Neural progenitor cell (in vitro differentiated cells): ENCODE results near the gene ENPP6. TPM values are rescaled to one million over a fixed set of nuclear protein-coding genes. Genes with fewer than 3 reads are reported as not detected.

ENCODE experiments used
- DNase-seq: peaks from one replicate; pipeline ENCODE4 v3.0.0-alpha.2; 2016; ENCODE audit warnings: low spot score
- H2AFZ ChIP-seq: fragments of 200-600 bp; sonication (generic); replicated peaks from 2 replicates; pipeline ENCODE4 v1.6.1; 2016; ENCODE audit warnings: antibody characterized with exemption
- H3F3A ChIP-seq: fragments of 200-600 bp; sonication (generic); 2 replicates; pipeline ENCODE4 v1.6.1; 2016; ENCODE audit warnings: antibody characterized with exemption, low read depth
- H3K27ac ChIP-seq: fragments of 200-600 bp; sonication (generic); 2 replicates; pipeline ENCODE4 v1.5.1; 2016; ENCODE audit warnings: mild to moderate bottlenecking
- H3K27me3 ChIP-seq: fragments of 200-600 bp; sonication (generic); 2 replicates; pipeline ENCODE4 v1.6.1; 2016; ENCODE audit warnings: mild to moderate bottlenecking, moderate library complexity
- H3K36me3 ChIP-seq: fragments of 200-600 bp; sonication (generic); 2 replicates; pipeline ENCODE4 v1.5.1; 2016
- H3K4me1 ChIP-seq: fragments of 200-600 bp; sonication (generic); 2 replicates; pipeline ENCODE4 v1.6.1; 2016; ENCODE audit warnings: mixed run types
- H3K4me2 ChIP-seq: fragments of 200-600 bp; sonication (generic); 2 replicates; pipeline ENCODE4 v1.6.1; 2016
- H3K4me3 ChIP-seq: fragments of 200-600 bp; sonication (generic); 2 replicates; pipeline ENCODE4 v1.5.1; 2016
- H3K79me2 ChIP-seq: fragments of 200-600 bp; sonication (generic); 2 replicates; pipeline ENCODE4 v1.6.1; 2016; ENCODE audit warnings: low read depth
- H3K9ac ChIP-seq: fragments of 200-600 bp; sonication (generic); 2 replicates; pipeline ENCODE4 v1.6.1; 2016
- H3K9me3 ChIP-seq: fragments of 200-600 bp; sonication (generic); 2 replicates; pipeline ENCODE4 v1.5.1; 2016; ENCODE audit warnings: low read depth
- H4K20me1 ChIP-seq: fragments of 200-600 bp; sonication (generic); 2 replicates; pipeline ENCODE4 v1.6.1; 2016; ENCODE audit warnings: low read depth
- H3K27ac Mint-ChIP-seq: 3 replicates; pipeline ENCODE4 v1.8.0; 2021; ENCODE audit warnings: mixed read lengths
- H3K27me3 Mint-ChIP-seq: 2 replicates; pipeline ENCODE4 v1.8.0; 2022; ENCODE audit warnings: low read depth, mild to moderate bottlenecking, inconsistent platforms, moderate library complexity, mixed read lengths; ENCODE audit not compliant: insufficient read depth
- H3K36me3 Mint-ChIP-seq: 3 replicates; pipeline ENCODE4 v1.8.0; 2021; ENCODE audit warnings: mixed read lengths
- H3K4me1 Mint-ChIP-seq: 3 replicates; pipeline ENCODE4 v1.8.0; 2021; ENCODE audit warnings: mixed read lengths
- H3K4me3 Mint-ChIP-seq: 3 replicates; pipeline ENCODE4 v1.8.0; 2021; ENCODE audit warnings: mild to moderate bottlenecking, moderate library complexity, mixed read lengths
- H3K9me3 Mint-ChIP-seq: 3 replicates; pipeline ENCODE4 v1.8.0; 2020; ENCODE audit warnings: mixed read lengths
- CTCF ChIP-seq: fragments of 200-600 bp; sonication (generic); IDR thresholded peaks from 2 replicates; pipeline ENCODE4 v1.5.1; 2017; ENCODE audit warnings: antibody characterized with exemption, mild to moderate bottlenecking
- EZH2 ChIP-seq: fragments of 200-600 bp; sonication (generic); IDR thresholded peaks from 2 replicates; pipeline ENCODE4 v1.6.1; 2017; ENCODE audit warnings: antibody characterized with exemption, mild to moderate bottlenecking, moderate library complexity
- EZH2phosphoT487 ChIP-seq: fragments of 200-600 bp; sonication (generic); IDR thresholded peaks from 2 replicates; pipeline ENCODE4 v1.6.1; 2017; ENCODE audit warnings: antibody characterized with exemption
- total RNA-seq: library from RNA; depleted of rRNA; stranded (reverse); fragments of >200 nt; gene quantifications from 2 replicates; pipeline ENCODE4 v1.2.3, GENCODE V29; 2015; ENCODE audit warnings: low replicate concordance

Gene ENPP6
- total RNA-seq, 1 donor from 2014 or later: not detected

GRCh38 chr4:184115399-184115798, 102.3 kb downstream of the ENPP6 start:
- Histone ChIP-seq H3F3A (no peaks in the 10 kb centered on the region), H3K79me2 (no peaks in the 10 kb centered on the region), H3K4me1 (no peaks in the 10 kb centered on the region), H2AFZ (no peak overlapping the region), H3K36me3 (no peaks in the 10 kb centered on the region), H4K20me1 (no peaks in the 10 kb centered on the region), H3K4me2 (no peak overlapping the region), H3K9ac (no peak overlapping the region), H3K9me3 (no peaks in the 10 kb centered on the region), H3K4me3 (no peak overlapping the region), H3K27ac (no peak overlapping the region), H3K27me3 (no peaks in the 10 kb centered on the region)
- Mint-ChIP-seq H3K9me3 (peaks cover 2% of the 10 kb centered on the region), H3K4me1 (peaks cover 8% of the 10 kb centered on the region), H3K27ac (no peak overlapping the region), H3K36me3 (no peaks in the 10 kb centered on the region), H3K4me3 (no peak overlapping the region), H3K27me3 (peaks cover 3% of the 10 kb centered on the region)
- no peak for DNase-seq
- TF ChIP-seq CTCF (no peak), EZH2 (no peak), EZH2phosphoT487 (no peak)

- TF ChIP-seq CTCF (peak; percentile 4), EZH2phosphoT487 (no peak)
- Mint-ChIP-seq H3K27ac (no peak overlapping the region), H3K9me3 (peaks cover 4% of the 10 kb centered on the region), H3K4me1 (no peaks in the 10 kb centered on the region), H3K36me3 (no peaks in the 10 kb centered on the region), H3K4me3 (no peak overlapping the region), H3K27me3 (peaks cover 5% of the 10 kb centered on the region)
- Histone ChIP-seq H3K36me3 (no peaks in the 10 kb centered on the region), H3K4me1 (no peaks in the 10 kb centered on the region), H3K4me3 (no peak overlapping the region), H3F3A (no peaks in the 10 kb centered on the region), H3K9ac (no peak overlapping the region), H3K4me2 (no peak overlapping the region), H3K27me3 (no peaks in the 10 kb centered on the region), H3K9me3 (no peaks in the 10 kb centered on the region), H3K79me2 (no peaks in the 10 kb centered on the region), H3K27ac (no peak overlapping the region), H4K20me1 (no peaks in the 10 kb centered on the region), H2AFZ (no peak overlapping the region)
- DNase-seq: no peak
These were observed 103.2 kb downstream of the ENPP6 start for GRCh38 chr4:184114431-184114830.

DNA sequence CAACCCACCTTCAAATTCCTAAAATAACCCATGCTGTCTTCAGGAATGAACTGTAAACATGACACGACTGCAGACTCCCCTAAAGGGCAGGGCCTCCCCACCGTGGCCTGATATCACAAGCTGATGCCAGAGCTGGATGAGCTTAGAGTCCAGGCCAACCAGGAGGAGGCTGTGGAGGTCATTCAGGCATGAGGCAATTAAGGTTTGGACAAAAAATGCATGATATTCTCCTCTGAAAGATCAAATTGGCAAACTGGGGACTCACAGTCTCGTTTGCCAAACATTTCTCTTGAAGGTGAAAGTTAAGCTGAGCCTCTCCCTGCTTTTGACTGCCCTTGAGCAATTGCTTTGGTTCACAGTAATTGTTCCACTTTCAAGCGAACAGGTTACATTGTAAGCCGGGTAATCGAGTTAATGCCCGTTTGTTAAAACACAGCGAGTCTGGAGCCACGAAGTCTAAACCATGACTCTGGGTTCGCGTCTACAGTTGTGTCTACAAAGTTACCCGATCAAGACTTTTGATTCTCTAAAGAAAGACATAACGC, 105.6 kb downstream of the ENPP6 start:
- no peak for DNase-seq
- H3K27ac Mint-ChIP-seq: no peak overlapping the region
- no peaks in the 10 kb centered on the region for H3K79me2 ChIP-seq
- H3K4me1 Mint-ChIP-seq: no peaks in the 10 kb centered on the region
- H3K27me3 ChIP-seq: no peaks in the 10 kb centered on the region
- no peak overlapping the region for H2AFZ ChIP-seq
- peaks cover 5% of the 10 kb centered on the region for H3K27me3 Mint-ChIP-seq
- no peak for TF ChIP-seq CTCF
- TF ChIP-seq EZH2: no peak
- TF ChIP-seq EZH2phosphoT487: no peak
- H3K9ac ChIP-seq: no peak overlapping the region
- no peak overlapping the region for H3K27ac ChIP-seq
- no peaks in the 10 kb centered on the region for H4K20me1 ChIP-seq
- no peak overlapping the region for H3K4me3 ChIP-seq
- no peak overlapping the region for H3K4me2 ChIP-seq
- H3F3A ChIP-seq: no peaks in the 10 kb centered on the region
- H3K4me3 Mint-ChIP-seq: no peak overlapping the region
- no peaks in the 10 kb centered on the region for H3K4me1 ChIP-seq
- peaks cover 4% of the 10 kb centered on the region for H3K9me3 Mint-ChIP-seq
- H3K9me3 ChIP-seq: no peaks in the 10 kb centered on the region
- H3K36me3 ChIP-seq: no peaks in the 10 kb centered on the region
- H3K36me3 Mint-ChIP-seq: no peaks in the 10 kb centered on the region
